SU-DHL-6 (cell line): ENCODE measurements around the gene COL13A1.

Experiments
- CTCF ChIP-seq: fragments of 200-600 bp; sonication (generic); IDR thresholded peaks from one replicate; pipeline ENCODE4 v1.5.1; 2017; ENCODE audit warnings: antibody characterized with exemption, mild to moderate bottlenecking, low read length, moderate library complexity; ENCODE audit not compliant: insufficient read depth, poor library complexity, severe bottlenecking
- EZH2phosphoT487 ChIP-seq: fragments of 200-600 bp; sonication (generic), shearing (Covaris generic); conservative IDR thresholded peaks from 2 replicates; pipeline ENCODE4 v1.6.1; 2018; ENCODE audit warnings: mild to moderate bottlenecking, antibody characterized with exemption, low read length, moderate library complexity, mixed read lengths

- TF ChIP-seq CTCF, result no peak
- no peak for TF ChIP-seq EZH2phosphoT487
Observed at GRCh38 chr10:69961881-69962745, 160.4 kb downstream of the COL13A1 start.
